GM12874 (cell line): ENCODE results near the gene MRPL55.

Experiments
- TF ChIP-seq, protein P1 (sequence below): IDR thresholded peaks from 2 replicates; pipeline ENCODE4 v1.5.1; 2011; ENCODE audit warnings: low read depth, mild to moderate bottlenecking, control low read depth, low read length, moderate library complexity; ENCODE audit not compliant: insufficient read depth

Gene MRPL55

DNA sequence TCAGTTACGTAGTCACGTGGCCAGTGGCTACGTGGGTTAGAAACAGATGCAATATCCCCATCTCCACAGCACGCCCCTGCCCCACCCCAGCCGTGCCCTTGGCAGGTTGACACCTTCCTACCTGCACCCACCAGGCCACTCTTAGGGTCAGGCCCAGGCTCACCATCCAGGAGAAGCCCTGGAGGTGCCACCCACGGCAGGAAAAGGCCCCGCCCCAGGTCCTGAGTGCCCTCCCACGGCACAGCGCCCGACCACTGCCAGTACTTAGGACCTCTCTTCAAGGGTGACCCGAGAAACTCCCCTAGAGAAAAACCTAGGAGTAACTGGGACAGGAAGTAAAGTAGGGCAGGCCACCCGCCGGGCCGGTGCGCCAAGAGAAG is 7.5 kb downstream of the MRPL55 start:
- TF ChIP-seq, protein P1, sequence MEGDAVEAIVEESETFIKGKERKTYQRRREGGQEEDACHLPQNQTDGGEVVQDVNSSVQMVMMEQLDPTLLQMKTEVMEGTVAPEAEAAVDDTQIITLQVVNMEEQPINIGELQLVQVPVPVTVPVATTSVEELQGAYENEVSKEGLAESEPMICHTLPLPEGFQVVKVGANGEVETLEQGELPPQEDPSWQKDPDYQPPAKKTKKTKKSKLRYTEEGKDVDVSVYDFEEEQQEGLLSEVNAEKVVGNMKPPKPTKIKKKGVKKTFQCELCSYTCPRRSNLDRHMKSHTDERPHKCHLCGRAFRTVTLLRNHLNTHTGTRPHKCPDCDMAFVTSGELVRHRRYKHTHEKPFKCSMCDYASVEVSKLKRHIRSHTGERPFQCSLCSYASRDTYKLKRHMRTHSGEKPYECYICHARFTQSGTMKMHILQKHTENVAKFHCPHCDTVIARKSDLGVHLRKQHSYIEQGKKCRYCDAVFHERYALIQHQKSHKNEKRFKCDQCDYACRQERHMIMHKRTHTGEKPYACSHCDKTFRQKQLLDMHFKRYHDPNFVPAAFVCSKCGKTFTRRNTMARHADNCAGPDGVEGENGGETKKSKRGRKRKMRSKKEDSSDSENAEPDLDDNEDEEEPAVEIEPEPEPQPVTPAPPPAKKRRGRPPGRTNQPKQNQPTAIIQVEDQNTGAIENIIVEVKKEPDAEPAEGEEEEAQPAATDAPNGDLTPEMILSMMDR, result no peak

DNA sequence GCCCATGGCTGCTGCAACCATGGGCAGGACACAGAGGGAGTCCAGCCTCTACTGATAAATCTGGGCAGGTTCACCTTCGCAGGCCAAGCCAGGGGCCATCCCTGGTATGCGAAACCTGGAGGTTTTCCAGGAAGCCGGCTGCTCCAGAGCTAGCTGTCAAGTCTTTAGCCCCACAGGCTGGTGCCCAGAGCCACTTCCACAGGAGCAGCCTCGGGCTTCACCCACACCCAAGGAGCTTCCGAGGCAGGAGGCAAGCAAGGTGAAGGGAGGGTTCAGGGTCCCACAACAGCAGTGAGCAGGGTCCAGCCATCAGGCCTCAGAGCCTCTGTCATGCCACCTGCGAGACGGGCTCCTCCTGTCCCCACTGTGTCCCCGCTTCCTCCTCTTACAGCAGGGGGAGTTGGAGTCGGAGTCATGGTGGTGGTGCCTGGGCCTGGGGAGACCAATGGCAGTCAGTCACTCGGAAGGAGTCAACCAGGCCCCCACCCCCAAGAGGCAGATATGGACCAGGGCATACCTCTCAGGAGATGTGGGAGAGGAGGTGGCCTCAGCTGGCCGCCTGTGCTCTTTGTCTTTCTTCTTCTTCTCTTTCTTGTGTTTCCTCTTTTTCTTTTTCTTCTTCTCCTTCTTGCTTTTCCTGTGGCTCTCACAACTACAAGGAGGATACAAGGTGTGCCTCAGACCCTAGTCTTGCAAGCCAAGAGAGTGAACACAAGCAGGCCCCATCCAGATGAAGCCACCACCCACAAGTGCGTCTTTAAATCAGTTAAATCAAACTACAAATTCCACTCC is 8.1 kb downstream of the MRPL55 start:
- TF ChIP-seq, protein P1, result no peak

DNA sequence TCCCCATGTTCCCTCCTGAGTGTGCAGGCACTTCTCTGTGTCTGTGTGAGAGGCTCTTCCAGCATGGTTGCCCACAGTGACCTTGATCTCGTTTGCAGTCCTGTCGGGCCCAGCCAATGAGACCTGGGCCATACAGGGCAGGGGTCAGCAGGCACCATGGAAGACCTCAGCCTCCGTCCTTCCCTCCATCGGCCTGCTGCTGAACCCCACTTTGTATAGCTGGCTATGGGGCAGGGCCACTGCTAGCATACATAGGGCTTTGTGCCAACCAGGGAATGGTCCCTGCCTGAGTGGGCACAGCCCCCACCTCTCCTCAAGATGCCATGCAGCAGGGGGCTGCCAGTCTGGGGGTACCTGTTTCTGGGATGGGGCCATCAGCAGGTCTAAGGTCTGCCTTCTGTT is 9.8 kb downstream of the MRPL55 start:
- TF ChIP-seq, protein P1, result no peak

GRCh38 chr1:228098323-228098931 is 10.7 kb downstream of the MRPL55 start:
- TF ChIP-seq, protein P1, result no peak

GRCh38 chr1:228097333-228098081 is 11.6 kb downstream of the MRPL55 start:
- TF ChIP-seq, protein P1, result no peak

GRCh38 chr1:228096416-228097332 is 12.4 kb downstream of the MRPL55 start:
- TF ChIP-seq, protein P1, result no peak
